ENCODE results near the gene EIF2B2. TPM values are rescaled to one million over a fixed set of nuclear protein-coding genes. Genes with fewer than 3 reads are reported as not detected.

EIF2B2 gene
- polyA plus RNA-seq, 1 of the 3 experiments (the other 2 are of a cell fraction) = 125 TPM

DNA sequence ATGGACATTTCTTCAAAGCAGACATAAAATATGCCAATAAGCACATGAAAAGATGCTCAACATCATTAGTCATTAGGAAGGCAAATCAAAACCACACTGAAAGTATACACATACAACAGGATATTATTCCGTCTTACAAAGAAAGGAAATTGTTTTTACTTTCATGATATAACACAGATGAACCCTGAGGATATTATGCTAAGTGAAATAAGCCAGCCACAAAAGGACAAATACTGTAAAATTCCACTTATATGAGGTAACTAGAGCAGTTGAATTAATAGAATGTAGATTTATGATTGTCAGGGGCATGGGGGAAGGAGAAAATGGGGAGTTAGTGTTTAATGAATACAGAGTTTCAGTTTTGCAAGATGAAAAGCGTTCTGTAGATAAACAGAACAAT is 56.9 kb downstream of the EIF2B2 start:
- CTCF ChIA-PET = no interaction called here
- H3K9ac ChIP-seq = no peak overlapping the region

DNA sequence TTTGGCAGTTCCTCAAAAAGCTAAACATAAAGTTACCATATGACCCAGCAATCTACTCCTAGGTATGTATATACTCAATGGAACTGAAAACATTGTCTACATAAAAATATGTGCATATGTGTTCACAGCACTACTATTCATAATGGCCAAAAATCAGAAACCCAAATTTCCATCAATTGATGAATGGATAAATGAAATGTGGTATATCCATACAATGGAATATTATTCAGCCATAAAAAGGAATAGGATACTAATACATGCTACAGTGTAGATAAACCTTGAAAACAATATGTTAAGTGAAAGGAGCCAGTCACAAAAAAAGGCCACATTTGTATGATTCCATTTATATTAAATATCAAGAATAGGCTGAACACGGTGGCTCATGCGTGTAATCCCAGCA is 57.7 kb downstream of the EIF2B2 start:
- peak overlapping the region; percentile 52 to 61; a peak in 2 of 4 replicates for H3K27ac ChIP-seq (ENCODE audit: low read depth in 2 of 2, low read length in 1 of 2)
- no peak overlapping the region for H3K9ac ChIP-seq
- H3K4me2 ChIP-seq = no peak overlapping the region
- H3K27me3 ChIP-seq (ENCODE audit: insufficient read depth) = no peaks in the 10 kb centered on the region
- DNase-seq = no peak
- ChIA-PET CTCF (no interaction called here), POLR2A (interaction anchor here (0.5 to 0.6 kb wide), 2 partner anchors 8 to 537 kb away, joined by 3 read pairs; no protein-coding TSS in a partner anchor)
- WGBS (ENCODE audit: low lambda C conversion rate) = 81% methylated on average over 2 of the region's 2 CpGs
- no peaks in the 10 kb centered on the region for H4K20me1 ChIP-seq (ENCODE audit: insufficient read depth)
- peaks cover 0 to 5% of the 10 kb centered on the region in 2 experiments; a peak in 2 of 4 replicates for H3K4me1 ChIP-seq (ENCODE audit: control insufficient read depth in 1 of 2, insufficient read depth in 2 of 2, low read depth in 1 of 2, low read length in 1 of 2)
- H3F3A ChIP-seq (replicated peaks; ENCODE audit: insufficient read depth) = peaks cover 18% of the 10 kb centered on the region
- 0 out of 2 replicates have a peak, but pooled peaks cover 5% of the 10 kb centered on the region for H3K9me3 ChIP-seq
- peaks cover 70% of the 10 kb centered on the region for H3K79me2 ChIP-seq (ENCODE audit: insufficient read depth)
- H3K9me2 ChIP-seq = no peaks in the 10 kb centered on the region
- H2AFZ ChIP-seq (ENCODE audit: low read depth) = no peak overlapping the region
- H3K4me3 ChIP-seq (ENCODE audit: low read depth in 2 of 2, low read length in 1 of 2) = no peak overlapping the region
- peaks cover 0 to 24% of the 10 kb centered on the region in 2 experiments for H3K36me3 ChIP-seq (replicated peaks in 1 of 2; ENCODE audit: control insufficient read depth in 1 of 2, insufficient read depth in 2 of 2, low read length in 1 of 2)
- TF ChIP-seq CHD2 (IDR thresholded peaks at IDR 0.05; ENCODE audit: low read length, partially characterized antibody) (no peak), SMC3 (IDR thresholded peaks at IDR 0.05; ENCODE audit: low read depth, low read length) (no peak), RCOR1 (IDR thresholded peaks at IDR 0.05; ENCODE audit: low read length) (no peak), TAF1 (IDR thresholded peaks at IDR 0.05; ENCODE audit: borderline replicate concordance, low read depth, low read length) (no peak)
- TF ChIP-seq, protein P1, sequence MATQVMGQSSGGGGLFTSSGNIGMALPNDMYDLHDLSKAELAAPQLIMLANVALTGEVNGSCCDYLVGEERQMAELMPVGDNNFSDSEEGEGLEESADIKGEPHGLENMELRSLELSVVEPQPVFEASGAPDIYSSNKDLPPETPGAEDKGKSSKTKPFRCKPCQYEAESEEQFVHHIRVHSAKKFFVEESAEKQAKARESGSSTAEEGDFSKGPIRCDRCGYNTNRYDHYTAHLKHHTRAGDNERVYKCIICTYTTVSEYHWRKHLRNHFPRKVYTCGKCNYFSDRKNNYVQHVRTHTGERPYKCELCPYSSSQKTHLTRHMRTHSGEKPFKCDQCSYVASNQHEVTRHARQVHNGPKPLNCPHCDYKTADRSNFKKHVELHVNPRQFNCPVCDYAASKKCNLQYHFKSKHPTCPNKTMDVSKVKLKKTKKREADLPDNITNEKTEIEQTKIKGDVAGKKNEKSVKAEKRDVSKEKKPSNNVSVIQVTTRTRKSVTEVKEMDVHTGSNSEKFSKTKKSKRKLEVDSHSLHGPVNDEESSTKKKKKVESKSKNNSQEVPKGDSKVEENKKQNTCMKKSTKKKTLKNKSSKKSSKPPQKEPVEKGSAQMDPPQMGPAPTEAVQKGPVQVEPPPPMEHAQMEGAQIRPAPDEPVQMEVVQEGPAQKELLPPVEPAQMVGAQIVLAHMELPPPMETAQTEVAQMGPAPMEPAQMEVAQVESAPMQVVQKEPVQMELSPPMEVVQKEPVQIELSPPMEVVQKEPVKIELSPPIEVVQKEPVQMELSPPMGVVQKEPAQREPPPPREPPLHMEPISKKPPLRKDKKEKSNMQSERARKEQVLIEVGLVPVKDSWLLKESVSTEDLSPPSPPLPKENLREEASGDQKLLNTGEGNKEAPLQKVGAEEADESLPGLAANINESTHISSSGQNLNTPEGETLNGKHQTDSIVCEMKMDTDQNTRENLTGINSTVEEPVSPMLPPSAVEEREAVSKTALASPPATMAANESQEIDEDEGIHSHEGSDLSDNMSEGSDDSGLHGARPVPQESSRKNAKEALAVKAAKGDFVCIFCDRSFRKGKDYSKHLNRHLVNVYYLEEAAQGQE (IDR thresholded peaks at IDR 0.05; ENCODE audit: low read depth, low read length) = no peak
- TF ChIP-seq, protein P2, sequence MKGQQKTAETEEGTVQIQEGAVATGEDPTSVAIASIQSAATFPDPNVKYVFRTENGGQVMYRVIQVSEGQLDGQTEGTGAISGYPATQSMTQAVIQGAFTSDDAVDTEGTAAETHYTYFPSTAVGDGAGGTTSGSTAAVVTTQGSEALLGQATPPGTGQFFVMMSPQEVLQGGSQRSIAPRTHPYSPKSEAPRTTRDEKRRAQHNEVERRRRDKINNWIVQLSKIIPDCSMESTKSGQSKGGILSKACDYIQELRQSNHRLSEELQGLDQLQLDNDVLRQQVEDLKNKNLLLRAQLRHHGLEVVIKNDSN (IDR thresholded peaks at IDR 0.05; ENCODE audit: borderline replicate concordance, low read depth) = no peak

More for the DNA sequence above, 56.9 kb downstream of the EIF2B2 start:
- no peak overlapping the region for H3K4me2 ChIP-seq
- DNase-seq = no peak
- no peaks in the 10 kb centered on the region for H4K20me1 ChIP-seq (ENCODE audit: insufficient read depth)
- no peak overlapping the region for H3K4me3 ChIP-seq (ENCODE audit: low read depth in 2 of 2, low read length in 1 of 2)
- POLR2A ChIA-PET = interaction anchor here (0.6 kb wide), 1 partner anchor 9 kb away, joined by 3 read pairs; no protein-coding TSS in a partner anchor
- TF ChIP-seq RAD21 (IDR thresholded peaks at IDR 0.05; ENCODE audit: low read length) (no peak), EP300 (IDR thresholded peaks at IDR 0.05; ENCODE audit: borderline replicate concordance in 1 of 2, low read depth in 1 of 2, low read length in 1 of 2) (peak; percentile 42 to 43; a peak in 2 of 4 replicates), SMC3 (IDR thresholded peaks at IDR 0.05; ENCODE audit: low read depth, low read length) (no peak), JUND (IDR thresholded peaks at IDR 0.05) (peak; percentile 40; the same call in 1 of the 2 replicates), TAF1 (IDR thresholded peaks at IDR 0.05; ENCODE audit: borderline replicate concordance, low read depth, low read length) (no peak), POLR2AphosphoS5 (IDR thresholded peaks at IDR 0.05; ENCODE audit: low read depth, low read length) (peak; percentile 17; the same call in 1 of the 2 replicates), TCF12 (IDR thresholded peaks at IDR 0.05) (peak; percentile 85), GATA2 (CRISPR knock-in tag; IDR thresholded peaks at IDR 0.05) (no peak), TEAD4 (IDR thresholded peaks at IDR 0.05; ENCODE audit: borderline replicate concordance, insufficient read depth) (peak; percentile 26; the same call in 1 of the 2 replicates), MXI1 (IDR thresholded peaks at IDR 0.05; ENCODE audit: low read depth, low read length) (no peak)
- TF ChIP-seq, protein P3, sequence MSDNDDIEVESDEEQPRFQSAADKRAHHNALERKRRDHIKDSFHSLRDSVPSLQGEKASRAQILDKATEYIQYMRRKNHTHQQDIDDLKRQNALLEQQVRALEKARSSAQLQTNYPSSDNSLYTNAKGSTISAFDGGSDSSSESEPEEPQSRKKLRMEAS (IDR thresholded peaks at IDR 0.05; ENCODE audit: low read depth) = no peak
- TF ChIP-seq, protein P1 (IDR thresholded peaks at IDR 0.05; ENCODE audit: low read depth, low read length) = no peak
- TF ChIP-seq, protein P4, sequence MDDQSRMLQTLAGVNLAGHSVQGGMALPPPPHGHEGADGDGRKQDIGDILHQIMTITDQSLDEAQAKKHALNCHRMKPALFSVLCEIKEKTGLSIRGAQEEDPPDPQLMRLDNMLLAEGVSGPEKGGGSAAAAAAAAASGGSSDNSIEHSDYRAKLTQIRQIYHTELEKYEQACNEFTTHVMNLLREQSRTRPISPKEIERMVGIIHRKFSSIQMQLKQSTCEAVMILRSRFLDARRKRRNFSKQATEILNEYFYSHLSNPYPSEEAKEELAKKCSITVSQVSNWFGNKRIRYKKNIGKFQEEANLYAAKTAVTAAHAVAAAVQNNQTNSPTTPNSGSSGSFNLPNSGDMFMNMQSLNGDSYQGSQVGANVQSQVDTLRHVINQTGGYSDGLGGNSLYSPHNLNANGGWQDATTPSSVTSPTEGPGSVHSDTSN (IDR thresholded peaks at IDR 0.05) = peak; percentile 56
- H3K27ac ChIP-seq (ENCODE audit: low read depth in 2 of 2, low read length in 1 of 2) = peak overlapping the region; percentile 52 to 61; a peak in 2 of 4 replicates
- 0 out of 2 replicates have a peak, but pooled peaks cover 5% of the 10 kb centered on the region for H3K9me3 ChIP-seq
- 31% methylated on average over 2 of the region's 2 CpGs for WGBS (ENCODE audit: low lambda C conversion rate)
- H2AFZ ChIP-seq (ENCODE audit: low read depth) = no peak overlapping the region
- no peaks in the 10 kb centered on the region for H3K27me3 ChIP-seq (ENCODE audit: insufficient read depth)
- H3K4me1 ChIP-seq (ENCODE audit: control insufficient read depth in 1 of 2, insufficient read depth in 2 of 2, low read depth in 1 of 2, low read length in 1 of 2) = peaks cover 0 to 6% of the 10 kb centered on the region in 2 experiments; a peak in 2 of 4 replicates
- peaks cover 0 to 26% of the 10 kb centered on the region in 2 experiments for H3K36me3 ChIP-seq (replicated peaks in 1 of 2; ENCODE audit: control insufficient read depth in 1 of 2, insufficient read depth in 2 of 2, low read length in 1 of 2)
- H3F3A ChIP-seq (replicated peaks; ENCODE audit: insufficient read depth) = peaks cover 19% of the 10 kb centered on the region
- H3K79me2 ChIP-seq (ENCODE audit: insufficient read depth) = peaks cover 73% of the 10 kb centered on the region
- no peaks in the 10 kb centered on the region for H3K9me2 ChIP-seq

Measured in SK-N-SH (cell line).